IMR-90 (cell line): ENCODE results near the gene SH3BP2. TPM values are rescaled to one million over a fixed set of nuclear protein-coding genes. Genes with fewer than 3 reads are reported as not detected.

Experiments used
- ATAC-seq: fragments of 200-7000 bp; cut with Tn5 transposase; 2 replicates; pipeline ENCODE4 v1.9.1; 2020; ENCODE audit warnings: low read depth, mild to moderate bottlenecking, moderate library complexity
- BruUV-seq: library from RNA; stranded (reverse); fragments of 400-500 nt; replicated peaks from 2 replicates; lab custom pipeline; 2021; lab: Mats Ljungman, UMichigan
- CTCF ChIA-PET: fragments of 300-600 bp; formaldehyde crosslinking; extraction: SDS; loops from one replicate; lab custom pipeline; 2021; ENCODE audit warnings: antibody characterized with exemption; lab: Yijun Ruan, JAX
- POLR2A ChIA-PET: fragments of 300-600 bp; sonication (Branson Sonifier 250); formaldehyde crosslinking; loops from one replicate; lab custom pipeline; 2022; ENCODE audit warnings: antibody characterized with exemption; ENCODE audit not compliant: unreplicated experiment; lab: Charles Lee
- DNase-seq: peaks from one replicate; pipeline ENCODE4 v3.0.0; 2013
- H2AFZ ChIP-seq: replicated peaks from 2 replicates; pipeline ENCODE3; 2013; ENCODE audit warnings: low read length, mild to moderate bottlenecking; ENCODE audit not compliant: poor library complexity
- H2AK5ac ChIP-seq: 2 replicates; pipeline ENCODE4 v1.6.1; 2013; ENCODE audit warnings: low read depth, low read length, inconsistent platforms
- H2AK9ac ChIP-seq: replicated peaks from 2 replicates; pipeline ENCODE3; 2013; ENCODE audit warnings: mild to moderate bottlenecking, low read depth, low read length, moderate library complexity; ENCODE audit not compliant: poor library complexity
- H2BK120ac ChIP-seq: 2 replicates; pipeline ENCODE4 v1.6.1; 2013; ENCODE audit warnings: low read depth, low read length, inconsistent platforms
- H2BK15ac ChIP-seq: 3 replicates; pipeline ENCODE4 v1.6.1; 2013; ENCODE audit warnings: low read depth, low read length, inconsistent platforms
- H2BK20ac ChIP-seq: 2 replicates; pipeline ENCODE4 v1.6.1; 2013; ENCODE audit warnings: low read depth, mild to moderate bottlenecking, inconsistent platforms, low read length, moderate library complexity
- H2BK5ac ChIP-seq: 2 replicates; pipeline ENCODE4 v1.6.1; 2013; ENCODE audit warnings: mild to moderate bottlenecking, low read depth, low read length, inconsistent platforms; ENCODE audit not compliant: poor library complexity, severe bottlenecking
- H3K14ac ChIP-seq: replicated peaks from 2 replicates; pipeline ENCODE4 v1.6.1; 2013; ENCODE audit warnings: low read depth, low read length, inconsistent platforms
- H3K18ac ChIP-seq: 2 replicates; pipeline ENCODE4 v1.6.1; 2013; ENCODE audit warnings: low read depth, low read length, control low read depth
- H3K23ac ChIP-seq: 2 replicates; pipeline ENCODE4 v1.6.1; 2013; ENCODE audit warnings: low read depth, low read length, inconsistent platforms
- H3K27ac ChIP-seq: 2 replicates; pipeline ENCODE4 v1.5.1; 2013; ENCODE audit warnings: mild to moderate bottlenecking, control low read depth, low read length; ENCODE audit not compliant: insufficient read depth
- H3K27me3 ChIP-seq: 2 replicates; pipeline ENCODE4 v1.6.1; 2013; ENCODE audit warnings: low read length; ENCODE audit not compliant: control insufficient read depth, insufficient read depth
- H3K36me3 ChIP-seq: 2 replicates; pipeline ENCODE4 v1.6.1; 2013; ENCODE audit warnings: low read length, mixed read lengths; ENCODE audit not compliant: control insufficient read depth, insufficient read depth
- H3K4ac ChIP-seq: 2 replicates; pipeline ENCODE4 v1.6.1; 2013; ENCODE audit warnings: low read depth, low read length, inconsistent platforms
- H3K4me1 ChIP-seq: 2 replicates; pipeline ENCODE4 v1.6.1; 2013; ENCODE audit warnings: low read length, mixed read lengths; ENCODE audit not compliant: control insufficient read depth, insufficient read depth
- H3K4me2 ChIP-seq: 2 replicates; pipeline ENCODE4 v1.6.1; 2013; ENCODE audit warnings: low read depth, mild to moderate bottlenecking, control low read depth, low read length, moderate library complexity
- H3K4me3 ChIP-seq: 2 replicates; pipeline ENCODE4 v1.5.1; 2013; ENCODE audit warnings: low read depth, mild to moderate bottlenecking, control low read depth, low read length, moderate library complexity; ENCODE audit not compliant: insufficient read depth
- H3K56ac ChIP-seq: 2 replicates; pipeline ENCODE4 v1.6.1; 2013; ENCODE audit warnings: low read length, inconsistent platforms; ENCODE audit not compliant: insufficient read depth; ENCODE audit errors: extremely low read depth
- H3K79me1 ChIP-seq, 2 experiments: 2 replicates each; pipeline ENCODE4 v1.6.1; 2013; ENCODE audit warnings: low read length in 2 of 2, inconsistent platforms in 1 of 2, low read depth in 1 of 2
- H3K9ac ChIP-seq: 2 replicates; pipeline ENCODE4 v1.6.1; 2013; ENCODE audit warnings: low read depth, low read length, control low read depth
- H3K9me1 ChIP-seq: 2 replicates; pipeline ENCODE4 v1.6.1; 2013; ENCODE audit warnings: low read length, inconsistent platforms; ENCODE audit not compliant: insufficient read depth
- H3K9me3 ChIP-seq: 2 replicates; pipeline ENCODE4 v1.6.1; 2013; ENCODE audit warnings: low read length; ENCODE audit not compliant: control insufficient read depth, insufficient read depth
- H4K20me1 ChIP-seq: 2 replicates; pipeline ENCODE4 v1.6.1; 2013; ENCODE audit warnings: low read length, inconsistent platforms; ENCODE audit not compliant: insufficient read depth
- H4K5ac ChIP-seq: 2 replicates; pipeline ENCODE4 v1.6.1; 2013; ENCODE audit warnings: mild to moderate bottlenecking, low read depth, low read length, control low read depth
- H4K8ac ChIP-seq, 2 experiments: 2 replicates each; pipeline ENCODE4 v1.6.1; 2013; ENCODE audit warnings: low read depth in 2 of 2, low read length in 2 of 2, control low read depth in 1 of 2, inconsistent platforms in 1 of 2
- H4K91ac ChIP-seq: 2 replicates; pipeline ENCODE4 v1.6.1; 2013; ENCODE audit warnings: low read depth, low read length, inconsistent platforms; ENCODE audit not compliant: insufficient read depth
- CHD1 ChIP-seq: IDR thresholded peaks from 2 replicates; pipeline ENCODE4 v1.6.1; 2012; ENCODE audit warnings: low read depth, low read length, improper control_type of control experiment
- MXI1 ChIP-seq: IDR thresholded peaks from 2 replicates; pipeline ENCODE4 v1.6.1; 2012; ENCODE audit warnings: low read depth, mild to moderate bottlenecking, low read length, moderate library complexity, borderline replicate concordance
- POLR2A ChIP-seq: IDR thresholded peaks from 2 replicates; pipeline ENCODE4 v1.6.1; 2012; ENCODE audit warnings: mild to moderate bottlenecking, low read depth, low read length
- USF2 ChIP-seq: fragments of 150-350 bp; IDR thresholded peaks from 2 replicates; pipeline ENCODE4 v1.6.1; 2017; ENCODE audit warnings: mild to moderate bottlenecking, antibody characterized with exemption, low read length, low read depth
- WGBS, 2 experiments: methylation state at CpG; one replicate each; pipeline versions ENCODE4 v1.1.5 to v1.1.7; 2013; ENCODE audit warnings: missing lambda C conversion rate in 2 of 2; ENCODE audit not compliant: insufficient read length in 1 of 2; ENCODE audit errors: extremely low coverage in 2 of 2; 5-methylcytosine and 5-hydroxymethylcytosine counted together
- dilution Hi-C: fragments of 300-500 bp; cut with HindIII; formaldehyde crosslinking; loops from one replicate; pipeline ENCODE4 v1.14.3; 2018; ENCODE audit warnings: low sequenced_read_pairs; ENCODE audit not compliant: unreplicated experiment
- in situ Hi-C: fragments of 300-500 bp; cut with MboI; formaldehyde crosslinking; loops from 3 replicates; pipeline ENCODE4 v1.14.3; 2019; ENCODE audit warnings: low sequenced_read_pairs, inconsistent platforms, mixed read lengths
- intact Hi-C: fragments of 100-400 bp; cut with micrococcal nuclease; formaldehyde crosslinking; loops from 2 replicates; pipeline ENCODE4 v1.10.0; 2022
- polyA plus RNA-seq, 3 experiments: library from polyadenylated mRNA; depleted of rRNA; stranded (reverse); fragments of >200 nt; gene quantifications; 2 replicates each; pipeline ENCODE4 v1.2.3, GENCODE V29; 2012; ENCODE audit warnings: low replicate concordance in 1 of 3
- total RNA-seq: library from RNA; depleted of rRNA; stranded (reverse); fragments of >200 nt; gene quantifications from 2 replicates; pipeline ENCODE4 v1.2.3, GENCODE V29; 2012

The SH3BP2 gene
- total and polyA plus RNA-seq, 2 of the 4 experiments (the other 2 are of a cell fraction) = 9.0 to 37.2 TPM

- Histone ChIP-seq H2BK5ac (peak overlapping the region; percentile 47), H3K56ac (peak overlapping the region; percentile 77), H2BK20ac (no peak overlapping the region), H2AFZ (peak overlapping the region; percentile 100), H2AK9ac (peak overlapping the region; percentile 91), H2BK120ac (0 out of 2 replicates have a peak overlapping the region, but pooled peaks have one; percentile 0), H4K91ac (peak overlapping the region; percentile 10; the same call in 1 of the 2 replicates), H2BK15ac (no peak overlapping the region), H3K4me3 (peak overlapping the region; percentile 50), H3K27ac (peak overlapping the region; percentile 55), H3K79me1 (peaks cover 11 to 29% of the 10 kb centered on the region in 2 experiments), H3K9me3 (no peaks in the 10 kb centered on the region), H4K8ac (peak overlapping the region in 1 of 2 experiments; percentile 37; a peak in 1 of 4 replicates), H3K18ac (no peak overlapping the region), H4K5ac (no peak overlapping the region; the same call in 1 of the 2 replicates), H3K27me3 (no peaks in the 10 kb centered on the region), H3K14ac (peak overlapping the region; percentile 81), H3K4me2 (peak overlapping the region; percentile 91), H3K9ac (peak overlapping the region; percentile 59), H3K9me1 (peaks cover 9% of the 10 kb centered on the region), H4K20me1 (peaks cover 46% of the 10 kb centered on the region), H3K23ac (peak overlapping the region; percentile 66), H3K4ac (peak overlapping the region; percentile 83), H2AK5ac (0 out of 2 replicates have a peak overlapping the region, but pooled peaks have one; percentile 66), H3K36me3 (no peaks in the 10 kb centered on the region), H3K4me1 (peaks cover 11% of the 10 kb centered on the region)
- intact Hi-C loops = loop anchor here (1.0 to 5.0 kb wide), 3 partner anchors 38 to 88 kb away; no protein-coding TSS in a partner anchor
- no TSS peak for BruUV-seq
- peak; percentile 30 for ATAC-seq
- dilution Hi-C loops = no loop called here
- ChIA-PET POLR2A (no interaction called here), CTCF (no interaction called here)
- WGBS, 2 experiments = 1% methylated on average over 50 of the region's 74 CpGs; no CpG with 5 or more reads in 1 of the 2 experiments
- TF ChIP-seq MXI1 = 0 out of 2 replicates have a peak, but pooled peaks have one; percentile 19
- TF ChIP-seq POLR2A = 0 out of 2 replicates have a peak, but pooled peaks have one; percentile 25
- TF ChIP-seq CHD1 = no peak
- no peak for TF ChIP-seq USF2
- DNase-seq = peak; percentile 24
- in situ Hi-C loops = no loop called here
These were observed 51.2 kb downstream of the SH3BP2 start for GRCh38 chr4:2843941-2844584.
